ENCODE measurements around the gene PLCL1. TPM values are rescaled to one million over a fixed set of nuclear protein-coding genes. Genes with fewer than 3 reads are reported as not detected.

The PLCL1 gene
- total RNA-seq, 1 experiment from 2014 or later, result 0.12 TPM

DNA sequence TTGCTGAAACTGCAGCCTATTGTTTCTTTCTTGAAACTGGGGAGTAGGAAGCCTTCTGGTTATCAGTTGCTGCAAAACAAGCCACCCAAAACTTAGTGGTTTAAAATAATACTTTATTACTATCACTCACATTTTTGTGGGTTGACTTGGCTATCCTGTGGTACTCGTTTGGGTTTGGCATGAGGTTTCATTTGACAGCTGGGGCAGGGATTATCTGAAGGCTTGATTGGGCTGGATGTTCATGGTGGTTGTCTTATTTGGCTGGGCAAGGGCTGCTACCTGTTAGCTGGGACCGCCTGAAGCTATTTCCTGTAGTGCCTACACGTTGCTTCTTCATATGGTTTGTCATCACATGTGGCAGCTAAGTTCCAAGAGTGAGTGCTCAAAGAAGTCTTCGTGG lies 122.3 kb downstream of the PLCL1 start:
- DNase-seq (ENCODE audit: low read depth), result no peak

DNA sequence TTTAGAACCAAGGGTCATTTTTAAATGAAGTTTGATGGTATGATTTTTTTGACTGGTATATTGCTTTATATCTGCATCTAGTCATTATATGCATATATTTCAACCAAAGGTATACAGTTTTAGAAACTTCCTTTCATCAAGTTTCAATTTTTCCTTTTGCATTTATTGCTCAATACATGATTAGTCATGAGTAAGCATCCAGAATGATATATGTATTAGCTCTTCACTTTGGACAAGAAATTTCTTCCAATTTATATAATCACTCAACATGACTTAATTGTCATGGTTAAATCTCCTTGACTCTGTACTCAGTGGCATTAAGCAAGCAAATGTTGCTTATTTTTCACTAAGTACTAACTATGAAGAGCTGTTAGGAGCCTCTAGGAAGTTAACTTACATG lies 123.6 kb downstream of the PLCL1 start:
- DNase-seq (ENCODE audit: low read depth), result no peak

DNA sequence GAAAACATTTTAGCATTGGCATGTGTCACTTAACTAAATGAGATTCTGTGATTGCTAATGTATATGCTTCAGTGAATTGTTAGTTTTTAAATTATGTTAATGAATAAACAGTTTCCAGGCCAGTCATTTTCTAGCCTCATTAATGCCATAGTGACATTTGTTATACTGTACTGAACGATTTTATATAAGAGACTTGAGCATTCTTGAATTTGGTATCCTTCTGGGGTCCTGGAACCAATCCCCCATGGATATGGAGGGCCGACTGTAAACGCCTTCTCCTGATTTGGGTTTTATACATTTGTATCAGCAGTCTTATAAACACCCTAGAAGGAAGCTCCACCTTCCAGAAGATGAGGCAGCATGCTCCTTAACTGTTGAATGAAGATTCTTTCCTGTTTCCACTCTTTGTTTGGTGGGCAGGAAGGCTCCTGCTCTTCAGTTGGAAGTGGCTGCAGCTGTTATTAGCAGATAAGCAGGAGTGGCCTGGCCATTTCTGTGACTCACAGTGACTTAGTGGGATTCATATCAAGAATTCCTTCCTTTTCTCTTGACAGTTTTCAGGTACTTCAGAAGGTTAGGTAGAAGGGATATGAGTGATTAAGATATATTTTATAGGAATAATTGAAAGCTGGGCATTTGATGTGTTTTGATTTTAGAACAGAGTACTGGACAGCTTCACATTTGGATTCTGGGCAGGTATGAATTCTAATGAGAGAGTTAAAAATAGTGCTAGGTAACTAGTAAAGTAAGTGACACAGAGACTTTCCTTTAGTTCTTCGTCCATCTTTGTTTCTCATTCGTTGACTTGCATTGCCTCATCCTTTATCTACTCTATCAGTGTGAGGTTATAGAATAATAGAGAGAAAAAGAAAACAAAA lies 124.9 kb downstream of the PLCL1 start:
- DNase-seq (ENCODE audit: low read depth), result no peak

DNA sequence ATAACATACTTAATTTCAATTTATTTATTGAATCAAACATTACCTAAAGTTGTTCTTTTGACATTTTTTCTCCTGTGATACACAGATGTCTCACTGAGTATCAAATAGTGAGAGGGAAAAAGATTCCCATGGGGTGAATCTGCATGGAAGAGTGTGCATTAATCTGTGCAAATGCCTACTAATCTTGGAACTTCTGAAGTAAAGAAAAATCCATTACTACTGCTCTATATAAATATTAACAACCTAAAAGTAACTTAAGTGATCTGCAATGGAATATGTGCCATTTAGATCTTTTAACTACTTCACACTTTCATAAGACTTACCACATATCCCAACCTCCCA lies 125.5 kb downstream of the PLCL1 start:
- DNase-seq (ENCODE audit: low read depth), result no peak

DNA sequence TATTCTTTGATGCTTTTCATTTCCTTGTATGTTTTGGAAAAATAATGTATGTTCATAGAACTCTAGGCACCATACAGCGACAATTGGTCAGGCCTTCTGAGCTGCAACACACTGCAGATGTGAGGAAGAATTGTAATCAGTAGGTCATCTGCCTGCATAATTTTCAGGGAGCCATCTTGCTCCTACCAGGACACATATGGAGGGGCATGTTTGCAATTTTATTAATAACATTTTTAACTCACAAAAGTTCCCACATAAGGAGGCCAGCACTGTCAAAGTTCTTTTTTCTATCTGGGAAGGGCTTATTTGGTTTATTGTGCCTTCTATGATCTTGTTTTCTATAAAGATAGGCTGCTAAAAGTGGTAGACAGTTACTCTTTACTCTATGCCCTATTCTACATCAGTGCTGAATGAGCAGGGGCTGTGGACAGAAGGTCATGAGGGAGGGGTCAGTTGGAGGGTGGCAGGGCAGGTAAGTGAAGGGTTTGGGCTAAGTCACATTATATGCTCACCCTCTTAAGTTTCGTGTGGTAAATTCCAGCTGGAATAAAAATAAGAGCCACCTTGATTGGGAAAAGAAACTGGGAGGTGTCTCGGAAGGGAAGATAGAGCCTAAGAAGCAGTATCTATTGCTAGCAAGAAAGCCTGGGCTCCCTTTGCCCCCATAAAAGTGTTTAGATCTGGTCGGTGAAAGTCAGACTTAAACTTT lies 126.3 kb downstream of the PLCL1 start:
- DNase-seq (ENCODE audit: low read depth), result no peak

DNA sequence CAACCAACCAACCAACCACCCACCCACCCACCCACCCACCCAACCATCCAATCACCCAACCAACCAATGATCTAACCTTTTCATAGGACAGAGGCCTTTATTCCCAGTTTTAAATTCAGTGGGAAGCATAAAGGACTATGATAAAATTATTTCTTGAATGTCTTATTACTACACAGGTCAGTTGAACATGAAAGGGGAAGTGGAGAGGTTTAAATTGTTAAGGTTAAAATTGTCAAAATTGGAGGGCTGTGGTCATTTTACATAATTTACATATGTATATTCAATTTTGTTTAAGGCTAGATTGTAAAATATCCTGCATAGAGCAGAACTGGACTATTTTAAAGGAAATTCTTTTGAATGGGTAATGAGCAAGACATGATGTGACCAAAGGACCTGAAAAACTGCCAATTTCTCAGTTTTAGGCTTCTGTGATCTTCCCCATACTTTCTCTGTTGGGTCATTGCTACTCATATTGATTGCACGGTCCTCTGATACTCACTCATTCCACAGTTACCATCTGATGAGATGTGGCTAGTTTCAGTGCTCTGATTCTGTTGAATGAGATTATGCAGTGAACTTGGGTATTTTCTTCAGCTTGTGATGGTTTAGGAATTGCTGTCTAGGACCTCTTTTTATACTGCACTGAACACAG lies 127.4 kb downstream of the PLCL1 start:
- no peak for DNase-seq (ENCODE audit: low read depth)

DNA sequence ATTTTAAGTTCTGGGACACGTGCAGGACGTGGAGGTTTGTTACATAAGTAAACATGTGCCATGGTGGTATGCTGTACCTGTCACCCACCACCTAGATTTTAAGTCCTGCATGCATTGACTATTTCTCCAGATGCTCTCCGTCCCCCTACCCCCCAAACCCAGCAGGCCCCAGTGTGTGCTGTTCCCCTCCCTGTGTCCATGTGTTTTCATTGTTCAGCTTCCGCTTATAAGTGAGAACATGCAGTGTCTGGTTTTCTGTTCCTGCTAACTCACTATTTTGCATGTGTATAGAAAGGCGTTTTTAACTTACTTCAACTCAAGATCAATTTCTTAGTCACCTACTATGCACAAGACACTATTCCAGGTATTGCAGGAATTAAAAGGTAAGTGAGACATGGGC lies 128.0 kb downstream of the PLCL1 start:
- no peak for DNase-seq (ENCODE audit: low read depth)

DNA sequence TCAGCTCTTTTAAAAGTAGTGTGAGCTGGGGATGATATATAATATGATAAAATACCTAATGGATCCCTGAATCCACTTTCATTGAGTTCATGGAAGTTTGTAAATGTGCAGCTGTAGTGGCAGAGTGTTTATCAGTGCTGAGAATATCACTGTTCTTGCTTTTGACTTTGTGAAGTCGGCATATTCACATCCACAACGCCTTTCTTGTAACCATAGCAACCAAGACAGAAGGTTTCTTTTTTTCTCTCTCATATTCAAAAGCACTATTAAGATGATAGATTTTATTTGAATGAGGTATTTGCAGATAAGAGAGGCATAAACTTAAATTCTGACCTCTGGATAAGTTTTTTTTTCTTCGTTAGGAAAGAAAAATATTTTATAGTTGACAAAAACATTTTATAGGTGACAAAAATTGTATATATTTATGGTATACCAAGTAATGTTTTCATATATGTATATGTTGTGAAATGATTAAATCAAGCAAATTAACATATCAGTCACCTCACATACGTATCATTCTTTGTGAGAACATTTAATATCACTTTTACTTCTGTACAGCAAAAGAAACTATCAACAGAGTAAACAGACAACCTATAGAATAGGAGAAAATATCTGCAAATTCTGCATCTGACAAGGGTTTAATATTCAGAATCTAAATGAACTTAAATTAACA lies 130.0 kb downstream of the PLCL1 start:
- DNase-seq (ENCODE audit: low read depth), result no peak

DNA sequence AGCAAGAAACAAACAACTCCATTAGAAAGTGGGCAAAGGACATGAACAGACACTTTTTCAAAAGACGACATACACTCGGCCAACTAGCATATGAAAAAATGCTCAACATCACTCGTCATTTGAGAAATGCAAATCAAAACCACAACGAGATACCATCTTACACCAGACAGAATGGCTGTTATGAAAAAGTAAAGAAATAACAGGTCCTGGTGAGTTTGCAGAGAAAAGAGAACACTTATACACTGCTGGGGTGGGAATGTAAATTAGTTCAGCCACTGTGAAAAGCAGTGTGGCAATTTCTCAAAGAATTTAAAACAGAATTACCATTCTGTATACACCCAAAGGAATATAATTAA lies 130.5 kb downstream of the PLCL1 start:
- no peak for DNase-seq (ENCODE audit: low read depth)

DNA sequence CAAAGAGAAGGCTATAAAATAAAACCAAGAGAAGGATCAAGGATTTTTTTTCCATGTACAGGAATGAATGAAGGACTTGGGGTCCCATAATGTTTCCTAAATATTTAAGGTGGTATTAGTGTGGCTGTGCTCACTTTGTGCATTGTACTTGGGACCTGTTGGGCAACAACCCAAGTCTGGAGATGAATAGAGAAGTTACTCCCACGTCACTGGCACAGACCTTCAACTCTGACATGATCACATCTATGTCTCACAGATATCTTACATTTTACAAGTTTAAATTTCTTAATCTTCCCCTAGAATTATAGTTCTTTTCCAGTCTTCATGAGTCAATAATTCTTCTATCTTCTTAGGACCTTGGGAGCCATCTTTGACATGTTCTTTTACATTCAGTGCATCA lies 133.4 kb downstream of the PLCL1 start:
- no peak for DNase-seq (ENCODE audit: low read depth)

DNA sequence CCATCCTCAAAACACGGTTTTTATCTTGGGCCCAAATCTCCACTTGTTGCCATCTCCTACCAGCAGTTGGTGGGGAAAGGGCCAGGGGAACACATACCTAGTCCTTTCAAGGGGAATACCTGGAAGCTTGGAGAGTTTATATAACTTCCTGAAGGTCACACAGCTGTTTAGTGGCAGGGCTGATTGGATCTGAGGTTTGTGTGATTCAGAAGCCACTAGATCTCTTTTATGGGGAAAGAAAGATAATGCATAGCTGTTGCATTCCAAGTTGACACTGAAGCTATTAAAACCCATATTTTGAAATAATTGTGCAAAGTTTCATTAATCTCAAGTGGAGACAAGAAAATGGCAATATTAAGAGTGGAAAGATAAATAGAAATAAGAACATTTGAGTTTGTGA lies 134.2 kb downstream of the PLCL1 start:
- DNase-seq (ENCODE audit: low read depth), result no peak

DNA sequence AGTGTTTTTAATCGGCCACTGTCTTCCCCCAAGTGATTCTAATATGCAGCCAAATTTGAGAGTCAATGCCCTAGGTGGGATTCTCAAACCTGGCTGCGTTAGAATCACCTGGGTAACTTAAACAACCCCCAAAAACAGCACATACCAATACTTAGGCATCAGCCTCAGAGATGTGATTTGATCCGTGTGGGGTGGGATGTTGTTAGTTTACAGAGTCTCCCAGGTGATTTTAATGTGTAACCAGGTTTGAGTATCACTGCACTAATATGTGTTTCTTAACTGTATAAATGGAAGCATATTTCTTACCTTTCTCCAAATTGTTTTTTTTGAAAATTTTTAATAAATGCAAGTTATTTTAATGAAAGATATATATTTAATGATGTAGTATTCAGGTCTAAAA lies 135.4 kb downstream of the PLCL1 start:
- no peak for DNase-seq (ENCODE audit: low read depth)

DNA sequence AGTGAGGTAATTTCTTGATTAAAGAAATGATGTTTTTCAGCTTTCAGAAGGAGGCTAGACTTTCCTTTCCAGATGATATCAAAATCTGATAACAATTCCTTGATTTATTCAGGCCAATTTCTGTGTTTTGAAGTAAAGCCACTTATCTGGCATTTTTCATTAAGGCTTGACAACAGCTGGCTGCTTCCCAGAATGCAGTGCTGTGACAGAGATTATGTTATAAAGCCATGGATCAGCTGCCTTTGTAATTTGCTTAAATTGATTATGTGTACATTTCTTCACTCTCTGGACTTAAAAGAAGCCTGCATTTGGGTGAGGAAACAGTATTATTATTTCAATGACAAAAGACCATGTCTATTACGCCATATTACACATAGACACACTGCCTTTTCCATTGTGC lies 136.0 kb downstream of the PLCL1 start:
- no peak for DNase-seq (ENCODE audit: low read depth)

DNA sequence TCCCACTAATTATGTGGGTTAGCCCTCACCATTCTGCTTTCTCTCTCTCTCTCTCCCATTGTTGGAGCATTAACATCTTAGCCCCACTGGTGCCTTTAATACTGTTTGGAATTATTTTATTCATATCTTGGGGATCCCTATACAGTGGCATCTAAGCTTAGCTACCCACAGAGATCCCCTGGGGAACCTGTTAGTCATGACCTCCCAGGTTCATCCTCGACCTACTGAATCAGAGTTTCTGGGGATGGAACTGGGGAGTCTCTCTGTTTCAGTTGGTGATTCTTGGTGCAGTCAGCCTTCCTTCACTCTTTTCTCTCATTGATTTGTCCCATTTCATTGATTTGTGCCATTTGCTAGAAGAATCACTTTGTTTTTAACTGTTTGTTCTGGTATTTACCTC lies 137.3 kb downstream of the PLCL1 start:
- DNase-seq (ENCODE audit: low read depth), result no peak

DNA sequence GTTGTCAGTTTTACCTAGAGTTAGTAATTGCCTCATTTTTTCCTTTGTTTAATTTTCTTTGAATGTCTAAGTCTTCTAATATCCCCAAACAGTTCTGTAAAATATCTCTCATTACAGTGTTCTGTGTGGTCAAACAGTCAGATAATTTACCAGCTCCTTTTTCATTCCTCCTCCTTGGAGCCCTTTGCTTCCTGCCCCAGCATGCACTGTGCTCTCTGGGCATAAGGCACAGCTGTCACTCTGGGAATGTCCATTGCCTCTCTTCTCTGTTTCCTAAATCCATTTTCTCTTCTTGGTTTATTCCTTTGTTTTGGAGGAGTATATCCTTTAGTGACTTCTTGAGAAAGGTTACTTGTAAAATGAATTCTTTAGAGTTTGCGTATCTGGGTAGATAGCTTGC lies 139.3 kb downstream of the PLCL1 start:
- DNase-seq (ENCODE audit: low read depth), result no peak

DNA sequence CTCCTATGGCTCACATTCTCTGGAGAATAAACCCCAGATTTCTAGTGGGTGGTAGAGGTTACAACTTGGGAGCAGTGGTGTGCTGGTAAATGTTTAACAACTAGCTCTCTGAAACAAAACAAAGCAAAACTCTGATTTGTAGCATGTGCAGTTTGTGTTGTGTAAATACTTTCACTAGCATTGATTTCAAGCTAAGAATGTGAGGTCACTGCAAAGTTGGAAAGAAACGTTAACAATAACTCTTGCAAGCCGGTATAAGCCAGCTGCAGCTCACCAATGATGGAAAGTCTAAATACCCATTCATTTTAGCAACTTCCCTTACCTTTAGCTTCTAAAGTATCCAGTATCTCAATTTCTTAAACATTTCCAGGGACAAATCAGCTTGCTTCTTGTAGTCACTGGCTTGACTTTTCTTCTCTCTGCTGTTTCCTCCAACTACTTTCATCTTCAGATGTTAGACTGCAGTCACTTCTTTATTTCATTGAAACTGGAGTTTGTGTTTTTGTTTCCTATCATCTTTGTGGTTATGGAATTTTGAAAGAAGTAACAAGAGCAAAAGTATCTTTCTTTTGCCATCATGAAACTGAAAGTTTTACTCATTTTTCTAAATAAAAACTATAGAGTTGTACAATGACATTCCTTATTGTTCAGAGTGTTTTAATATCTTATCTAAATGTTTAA lies 140.2 kb downstream of the PLCL1 start:
- no peak for DNase-seq (ENCODE audit: low read depth)

DNA sequence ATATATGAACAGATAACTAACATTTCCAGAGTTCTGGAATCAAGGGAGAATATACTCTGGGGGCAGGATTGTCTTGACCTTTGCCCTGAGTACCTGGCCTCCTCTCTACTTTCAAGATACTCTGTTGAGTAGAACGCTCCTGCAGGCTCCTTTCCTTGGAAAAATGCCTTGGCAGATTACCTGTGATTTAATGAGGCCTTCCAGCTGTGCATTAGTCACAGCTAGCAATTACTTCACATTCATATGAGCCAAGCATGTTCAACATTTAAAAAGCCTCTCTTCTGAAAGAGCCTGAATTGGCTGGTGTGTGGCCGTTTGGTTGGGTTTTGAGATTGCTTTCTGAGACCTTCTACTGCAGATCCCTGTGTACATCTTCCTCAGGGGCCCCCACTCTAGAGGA lies 142.2 kb downstream of the PLCL1 start:
- no peak for DNase-seq (ENCODE audit: low read depth)

DNA sequence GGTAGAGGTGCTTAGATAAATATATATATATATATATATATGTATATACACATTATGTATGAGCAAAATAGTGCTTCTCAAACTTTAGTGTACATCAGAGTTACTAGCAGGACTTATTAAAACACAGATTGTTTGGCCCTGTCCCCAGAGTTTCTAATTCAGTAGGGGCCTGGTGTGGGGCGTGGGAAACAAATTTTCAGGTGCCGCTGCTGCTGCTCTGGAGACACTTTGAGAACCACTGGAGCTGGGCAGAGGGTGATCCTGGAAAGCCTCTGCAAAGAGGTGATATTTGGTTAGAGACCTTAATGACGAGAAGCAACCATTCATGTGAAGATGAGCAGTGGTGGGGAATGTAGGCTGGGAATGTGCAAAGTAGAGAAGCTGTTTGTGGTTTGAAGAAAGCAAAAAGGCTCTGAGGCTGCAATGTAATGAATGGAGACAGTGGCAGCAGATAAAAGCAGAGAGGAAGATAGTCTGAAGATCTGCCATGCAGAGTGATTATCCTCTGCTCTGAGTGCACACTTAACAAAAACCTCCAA lies 142.9 kb downstream of the PLCL1 start:
- DNase-seq (ENCODE audit: low read depth), result no peak

DNA sequence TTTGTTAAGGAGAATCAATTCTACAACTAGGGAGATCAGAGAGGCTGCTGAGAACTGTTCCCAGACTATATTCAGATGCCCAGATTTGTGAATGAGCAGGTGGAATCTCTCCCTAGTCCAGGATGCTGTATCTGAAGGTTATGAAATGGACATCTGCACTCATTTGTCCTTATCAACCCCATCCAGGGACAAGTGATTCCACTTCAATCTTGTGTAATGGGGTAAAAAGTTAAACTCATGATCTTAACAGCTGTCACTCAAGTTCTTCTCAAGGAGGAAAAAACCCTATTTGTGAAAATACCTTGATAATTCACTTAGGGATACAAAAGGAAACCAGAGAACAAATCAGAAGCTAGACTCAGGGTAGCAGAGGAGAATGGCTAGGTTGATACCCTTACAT lies 144.8 kb downstream of the PLCL1 start:
- no peak for DNase-seq (ENCODE audit: low read depth)

DNA sequence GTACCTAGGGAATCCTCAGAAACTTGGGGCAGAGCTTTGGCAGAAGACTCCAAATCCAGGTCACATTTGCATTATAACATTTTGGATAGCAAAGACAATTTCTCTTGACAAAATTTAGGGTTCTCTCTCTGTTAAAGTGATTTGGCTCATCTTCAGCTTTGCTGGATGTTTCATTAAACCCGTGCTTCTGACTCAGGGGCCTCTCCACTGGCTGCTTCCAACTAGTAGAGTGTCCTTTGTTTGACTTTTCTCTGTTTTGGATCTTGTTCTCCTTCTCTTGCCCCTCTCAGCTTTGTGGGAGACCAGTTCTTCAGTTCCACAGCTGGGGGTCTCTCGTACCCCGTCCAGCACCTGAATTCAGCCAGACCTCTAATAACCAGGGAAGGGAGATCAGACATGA lies 145.6 kb downstream of the PLCL1 start:
- DNase-seq (ENCODE audit: low read depth), result no peak

DNA sequence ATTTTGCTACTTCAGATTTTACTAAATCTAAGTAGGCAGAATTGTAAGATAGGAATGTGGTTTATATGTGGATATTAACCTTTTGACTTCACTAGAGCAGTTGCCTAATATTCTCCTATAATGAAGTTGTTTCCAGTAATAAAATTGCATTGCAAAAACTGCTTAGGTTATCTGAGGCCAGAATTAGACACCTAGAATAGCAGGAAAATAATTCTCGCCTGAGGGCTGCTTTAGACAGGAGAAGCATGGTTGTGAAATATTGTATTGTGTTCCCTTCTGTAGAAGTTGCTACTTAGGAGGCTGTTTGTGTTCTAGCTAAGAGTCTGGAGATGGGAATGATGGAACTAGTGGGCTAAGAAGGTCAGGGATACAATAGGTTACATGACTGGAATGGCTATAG lies 146.3 kb downstream of the PLCL1 start:
- no peak for DNase-seq (ENCODE audit: low read depth)

Measured in RPMI7951 (cell line).